DLD1 (cell line): ENCODE results near the gene TAS2R13.

ENCODE experiments used
- in situ Hi-C: cut with HindIII; loops from 2 replicates; pipeline ENCODE4 v1.10.0; 2017; ENCODE audit warnings: low sequenced_read_pairs

TAS2R13 gene

DNA sequence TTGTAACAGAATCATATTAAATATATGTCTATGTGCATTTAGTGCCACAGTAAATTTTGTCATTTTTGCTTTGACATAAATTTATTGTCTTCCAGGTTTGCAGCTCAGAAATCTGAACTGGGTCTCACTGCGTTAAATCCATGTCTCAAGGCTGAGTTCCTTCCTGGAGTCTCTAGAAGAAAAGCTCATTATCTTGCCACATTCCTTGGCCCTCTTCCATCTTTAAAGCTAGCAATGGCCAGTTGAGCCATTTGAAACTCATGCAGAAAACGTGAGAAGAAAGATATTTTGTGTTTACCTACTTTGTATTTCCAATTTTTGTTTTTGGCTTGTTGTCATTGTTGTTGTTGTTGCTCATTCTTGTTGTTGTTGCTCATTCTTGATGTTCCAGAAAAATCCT, 36.0 kb downstream of the TAS2R13 start:
- in situ Hi-C loops, result no loop called here

DNA sequence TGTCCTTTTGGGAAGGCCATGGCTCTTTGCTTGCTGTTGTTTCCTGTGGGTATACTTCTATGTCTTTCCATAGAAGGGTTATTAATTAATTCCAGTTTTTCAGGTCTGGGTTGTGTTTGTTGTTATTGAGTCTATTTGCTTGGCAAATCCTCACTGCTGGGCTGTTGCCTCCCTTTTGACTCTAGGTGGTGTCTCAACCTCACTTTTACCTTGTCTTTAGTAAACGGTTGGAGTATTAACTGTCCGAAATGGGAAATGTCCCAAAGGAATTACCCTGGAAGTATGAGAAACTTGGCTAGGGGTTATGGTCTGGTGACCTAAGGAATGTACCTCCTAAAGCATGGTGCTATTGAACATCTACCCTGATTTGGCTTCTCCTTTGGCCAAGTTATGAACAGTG, 42.0 kb downstream of the TAS2R13 start:
- in situ Hi-C loops, result no loop called here

DNA sequence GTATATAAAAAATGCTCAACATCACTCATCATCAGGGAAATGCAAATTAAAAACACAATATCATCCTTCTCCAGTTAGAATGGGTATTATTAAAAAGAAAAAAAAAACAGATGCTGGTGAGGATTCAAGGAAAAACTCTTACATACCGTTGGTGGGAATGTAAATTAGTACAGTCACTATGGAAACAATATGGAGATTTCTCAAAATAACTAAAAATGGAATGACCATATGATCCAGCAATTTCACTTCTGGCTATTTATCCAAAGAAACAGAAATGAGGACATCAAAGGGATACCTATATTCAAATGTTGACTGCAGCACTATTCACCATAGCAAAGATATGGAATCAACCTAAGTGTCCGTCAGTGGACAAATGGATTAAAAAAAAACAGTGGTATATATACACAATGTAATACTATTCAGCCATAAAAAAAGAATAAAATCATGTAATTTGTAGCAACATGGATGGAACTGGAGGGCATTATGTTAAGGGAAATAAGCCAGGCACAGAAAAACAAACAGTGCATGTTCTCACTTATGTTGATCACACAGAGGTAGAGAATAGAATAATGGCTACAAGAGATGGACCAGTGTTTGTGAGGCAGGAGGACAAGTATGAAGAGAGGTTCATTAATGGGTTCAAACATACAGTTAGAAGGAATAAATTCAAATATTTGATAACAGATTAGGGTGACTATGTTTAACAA, 45.7 kb downstream of the TAS2R13 start:
- in situ Hi-C loops, result no loop called here

DNA sequence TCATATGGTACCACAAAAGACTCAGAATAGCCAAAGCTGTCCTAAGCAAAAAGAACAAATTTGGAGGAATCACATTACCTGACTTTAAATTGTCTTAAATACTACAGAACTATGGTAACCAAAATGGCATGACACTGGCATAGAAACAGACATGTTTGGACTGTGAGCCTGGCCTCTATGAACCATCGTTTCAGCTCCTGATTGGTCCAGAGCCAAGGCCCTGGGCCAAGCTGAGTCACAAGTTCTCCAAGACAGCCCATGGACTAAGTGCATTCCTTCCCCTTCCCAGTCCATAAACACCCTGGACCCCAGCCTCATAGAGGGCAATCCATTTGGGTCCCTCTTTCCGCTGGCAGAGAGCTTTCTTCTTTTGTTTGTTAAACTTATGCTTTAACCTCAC, 48.0 kb downstream of the TAS2R13 start:
- in situ Hi-C loops, result no loop called here
